ENCODE results near the gene C19orf38.
"Not testable (repeated sequence)": the region's sequence is repeated elsewhere in the genome, so short reads cannot be mapped to it uniquely, and the experiment has no call there.

Gene C19orf38

GRCh38 chr19:10823690-10824089 is 24.5 kb upstream of the C19orf38 start:
- DNase-seq (ENCODE audit: low read depth in 2 of 2), result no peak

GRCh38 chr19:10826231-10826630 is 22.0 kb upstream of the C19orf38 start:
- DNase-seq (ENCODE audit: low read depth in 2 of 2), result no peak

GRCh38 chr19:10826846-10827245 is 21.4 kb upstream of the C19orf38 start:
- no peak for DNase-seq (ENCODE audit: low read depth in 2 of 2)

- DNase-seq (ENCODE audit: low read depth in 2 of 2), result no peak
These were observed 19.0 kb upstream of the C19orf38 start for GRCh38 chr19:10828981-10829821.

GRCh38 chr19:10829967-10830366 is 18.2 kb upstream of the C19orf38 start:
- DNase-seq (ENCODE audit: low read depth in 2 of 2), result no peak

GRCh38 chr19:10830370-10830769 is 17.8 kb upstream of the C19orf38 start:
- no peak for DNase-seq (ENCODE audit: low read depth in 2 of 2)

GRCh38 chr19:10830931-10831779 is 17.1 kb upstream of the C19orf38 start:
- no peak for DNase-seq (ENCODE audit: low read depth in 2 of 2)

- DNase-seq (ENCODE audit: low read depth in 2 of 2), result no peak
These were observed 16.0 kb upstream of the C19orf38 start for GRCh38 chr19:10831987-10832938.

GRCh38 chr19:10832939-10833296 is 15.3 kb upstream of the C19orf38 start:
- no peak for DNase-seq (ENCODE audit: low read depth in 2 of 2)

GRCh38 chr19:10835089-10835753 is 13.0 kb upstream of the C19orf38 start:
- DNase-seq (ENCODE audit: low read depth in 2 of 2), result no peak

GRCh38 chr19:10835754-10836478 is 12.3 kb upstream of the C19orf38 start, which contains the start of gene TMED1:
TSS of gene TMED1 (minus strand) at chr19:10836212. CDS start at chr19:10836191, 21 bp downstream.
- DNase-seq (ENCODE audit: low read depth in 2 of 2), result peak; percentile 98 to 99

- peak; percentile 82 to 83 for DNase-seq (ENCODE audit: low read depth in 2 of 2)
These were observed 11.5 kb upstream of the C19orf38 start for GRCh38 chr19:10836479-10837330.

- DNase-seq (ENCODE audit: low read depth in 2 of 2), result not testable (repeated sequence)
These were observed 10.6 kb upstream of the C19orf38 start for GRCh38 chr19:10837649-10838048.

- DNase-seq (ENCODE audit: low read depth in 2 of 2), result no peak
These were observed 9.8 kb upstream of the C19orf38 start for GRCh38 chr19:10838377-10838776.

- DNase-seq (ENCODE audit: low read depth in 2 of 2), result no peak
These were observed 8.8 kb upstream of the C19orf38 start for GRCh38 chr19:10839114-10840050.

GRCh38 chr19:10842788-10843187 is 5.4 kb upstream of the C19orf38 start:
- DNase-seq (ENCODE audit: low read depth in 2 of 2), result no peak

- DNase-seq (ENCODE audit: low read depth in 2 of 2), result no peak
These were observed 1.6 kb upstream of the C19orf38 start for GRCh38 chr19:10846500-10847202.

- no peak for DNase-seq (ENCODE audit: low read depth in 2 of 2)
These were observed 2.4 kb downstream of the C19orf38 start for GRCh38 chr19:10850631-10851030.

Measured in stimulated activated CD4-positive, alpha-beta T cell treated with anti-CD3 and anti-CD28 coated beads, Interleukin-4, amount 100 ng/mL, for 48 hours (primary cell).